Caco-2 (cell line): ENCODE results near the gene HPN. TPM values are rescaled to one million over a fixed set of nuclear protein-coding genes. Genes with fewer than 3 reads are reported as not detected.

Experiments used
- BruUV-seq: library from RNA; stranded (reverse); fragments of 400-500 nt; replicated peaks from 2 replicates; lab custom pipeline; 2021; lab: Mats Ljungman, UMichigan
- CTCF ChIA-PET: fragments of 300-600 bp; sonication (Branson Sonifier 250); formaldehyde crosslinking; loops from one replicate; lab custom pipeline; 2022; ENCODE audit warnings: antibody characterized with exemption; lab: Charles Lee
- POLR2A ChIA-PET: fragments of 300-600 bp; sonication (Branson Sonifier 250); formaldehyde crosslinking; loops from one replicate; lab custom pipeline; 2022; ENCODE audit warnings: antibody characterized with exemption; lab: Charles Lee
- DNase-seq, 2 experiments: peaks; one replicate each; pipeline versions ENCODE4 v3.0.0 to v3.0.0-alpha.2; 2020 to 2022
- H3K27me3 ChIP-seq: replicated peaks from 2 replicates; pipeline ENCODE4 v1.6.0; 2011; ENCODE audit warnings: low read length; ENCODE audit not compliant: control insufficient read depth, insufficient read depth
- H3K36me3 ChIP-seq: 2 replicates; pipeline ENCODE4 v1.5.1; 2011; ENCODE audit warnings: low read length; ENCODE audit not compliant: control insufficient read depth, insufficient read depth
- H3K4me1 ChIP-seq: fragments of 250-450 bp; sonication (Bioruptor Pico); 2 replicates; pipeline ENCODE4 v1.5.1; 2020; ENCODE audit warnings: mild to moderate bottlenecking
- H3K4me3 ChIP-seq: 2 replicates; pipeline ENCODE4 v1.5.1; 2011; ENCODE audit warnings: low read depth, mild to moderate bottlenecking, control low read depth, low read length
- H3K9me3 ChIP-seq: fragments of 250-450 bp; sonication (Bioruptor Pico); 2 replicates; pipeline ENCODE4 v1.5.1; 2020; ENCODE audit warnings: mild to moderate bottlenecking, moderate library complexity
- H3K27ac Mint-ChIP-seq: one replicate; pipeline ENCODE4 v1.8.0; 2022; ENCODE audit warnings: mixed read lengths; ENCODE audit not compliant: unreplicated experiment
- H3K27me3 Mint-ChIP-seq: one replicate; pipeline ENCODE4 v1.8.0; 2022; ENCODE audit warnings: mixed read lengths; ENCODE audit not compliant: insufficient read depth, unreplicated experiment
- H3K36me3 Mint-ChIP-seq: one replicate; pipeline ENCODE4 v1.8.0; 2022; ENCODE audit warnings: mild to moderate bottlenecking, mixed read lengths; ENCODE audit not compliant: insufficient read depth, unreplicated experiment
- H3K4me1 Mint-ChIP-seq: one replicate; pipeline ENCODE4 v1.8.0; 2022; ENCODE audit warnings: low read depth, mixed read lengths; ENCODE audit not compliant: unreplicated experiment
- H3K4me3 Mint-ChIP-seq: one replicate; pipeline ENCODE4 v1.8.0; 2022; ENCODE audit warnings: mild to moderate bottlenecking, moderate library complexity, mixed read lengths; ENCODE audit not compliant: unreplicated experiment
- H3K9me3 Mint-ChIP-seq: one replicate; pipeline ENCODE4 v1.8.0; 2022; ENCODE audit warnings: mixed read lengths; ENCODE audit not compliant: unreplicated experiment
- intact Hi-C: fragments of 100-400 bp; cut with micrococcal nuclease; formaldehyde crosslinking; loops from one replicate; pipeline ENCODE4 v1.10.0; 2022; ENCODE audit not compliant: unreplicated experiment
- total RNA-seq: library from RNA; stranded (reverse); gene quantifications from 2 replicates; pipeline ENCODE4 v1.2.3, GENCODE V29; 2022
- TF ChIP-seq, protein P1 (sequence below), 2 experiments: fragments of 200-600 bp in 1 of 2; IDR thresholded peaks; 1 replicate in 1 of 2; 2 replicates in 1 of 2; pipeline versions ENCODE4 v1.5.1 to v1.8.0; 2011 to 2022; ENCODE audit warnings: antibody characterized with exemption in 1 of 2, control low read depth in 1 of 2, inconsistent platforms in 1 of 2, low read depth in 1 of 2, low read length in 1 of 2, mild to moderate bottlenecking in 1 of 2, moderate library complexity in 1 of 2; ENCODE audit not compliant: insufficient read depth in 1 of 2, severe bottlenecking in 1 of 2, unreplicated experiment in 1 of 2

HPN gene
- total RNA-seq, 1 experiment from 2014 or later, result 20.8 TPM

DNA sequence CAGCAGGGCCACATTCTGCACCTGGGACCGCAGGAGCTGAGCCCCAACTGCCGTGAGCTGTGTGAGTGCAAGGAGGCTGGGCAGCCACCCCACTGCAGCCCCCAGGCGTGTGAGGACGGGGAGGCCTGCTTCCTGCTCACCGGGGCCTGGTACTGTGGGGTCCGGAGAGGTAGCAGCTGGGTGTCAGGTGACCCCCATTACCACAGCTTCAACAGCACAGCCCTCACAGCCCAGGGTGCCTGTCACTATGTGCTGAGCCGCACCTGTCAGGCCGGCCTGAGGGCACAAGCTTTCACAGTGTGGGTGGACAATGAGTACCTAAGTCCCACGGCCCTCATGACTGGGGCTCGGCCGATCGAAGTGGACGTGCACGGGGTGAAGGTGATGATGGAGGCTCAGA lies 38.3 kb downstream of the HPN start:
- Histone ChIP-seq H3K4me1 (0 out of 2 replicates have a peak, but pooled peaks cover 4% of the 10 kb centered on the region), H3K9me3 (no peaks in the 10 kb centered on the region), H3K36me3 (no peaks in the 10 kb centered on the region), H3K4me3 (no peak overlapping the region), H3K27me3 (no peaks in the 10 kb centered on the region; the same call in 1 of the 2 replicates)
- no TSS peak for BruUV-seq
- no peak for DNase-seq
- ChIA-PET POLR2A (no interaction called here), CTCF (no interaction called here)
- H3K27ac Mint-ChIP-seq, result no peak overlapping the region
- peaks cover 2% of the 10 kb centered on the region for H3K27me3 Mint-ChIP-seq
- intact Hi-C loops, result no loop called here
- no peaks in the 10 kb centered on the region for H3K9me3 Mint-ChIP-seq
- TF ChIP-seq, protein P1, sequence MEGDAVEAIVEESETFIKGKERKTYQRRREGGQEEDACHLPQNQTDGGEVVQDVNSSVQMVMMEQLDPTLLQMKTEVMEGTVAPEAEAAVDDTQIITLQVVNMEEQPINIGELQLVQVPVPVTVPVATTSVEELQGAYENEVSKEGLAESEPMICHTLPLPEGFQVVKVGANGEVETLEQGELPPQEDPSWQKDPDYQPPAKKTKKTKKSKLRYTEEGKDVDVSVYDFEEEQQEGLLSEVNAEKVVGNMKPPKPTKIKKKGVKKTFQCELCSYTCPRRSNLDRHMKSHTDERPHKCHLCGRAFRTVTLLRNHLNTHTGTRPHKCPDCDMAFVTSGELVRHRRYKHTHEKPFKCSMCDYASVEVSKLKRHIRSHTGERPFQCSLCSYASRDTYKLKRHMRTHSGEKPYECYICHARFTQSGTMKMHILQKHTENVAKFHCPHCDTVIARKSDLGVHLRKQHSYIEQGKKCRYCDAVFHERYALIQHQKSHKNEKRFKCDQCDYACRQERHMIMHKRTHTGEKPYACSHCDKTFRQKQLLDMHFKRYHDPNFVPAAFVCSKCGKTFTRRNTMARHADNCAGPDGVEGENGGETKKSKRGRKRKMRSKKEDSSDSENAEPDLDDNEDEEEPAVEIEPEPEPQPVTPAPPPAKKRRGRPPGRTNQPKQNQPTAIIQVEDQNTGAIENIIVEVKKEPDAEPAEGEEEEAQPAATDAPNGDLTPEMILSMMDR (IDR thresholded peaks at IDR 0.05; ENCODE audit: insufficient read depth in 1 of 2, low read depth in 1 of 2, low read length in 1 of 2, severe bottlenecking in 1 of 2, unreplicated experiment in 1 of 2), result no peak
- no peaks in the 10 kb centered on the region for H3K36me3 Mint-ChIP-seq
- H3K4me1 Mint-ChIP-seq, result no peaks in the 10 kb centered on the region
- no peak overlapping the region for H3K4me3 Mint-ChIP-seq

DNA sequence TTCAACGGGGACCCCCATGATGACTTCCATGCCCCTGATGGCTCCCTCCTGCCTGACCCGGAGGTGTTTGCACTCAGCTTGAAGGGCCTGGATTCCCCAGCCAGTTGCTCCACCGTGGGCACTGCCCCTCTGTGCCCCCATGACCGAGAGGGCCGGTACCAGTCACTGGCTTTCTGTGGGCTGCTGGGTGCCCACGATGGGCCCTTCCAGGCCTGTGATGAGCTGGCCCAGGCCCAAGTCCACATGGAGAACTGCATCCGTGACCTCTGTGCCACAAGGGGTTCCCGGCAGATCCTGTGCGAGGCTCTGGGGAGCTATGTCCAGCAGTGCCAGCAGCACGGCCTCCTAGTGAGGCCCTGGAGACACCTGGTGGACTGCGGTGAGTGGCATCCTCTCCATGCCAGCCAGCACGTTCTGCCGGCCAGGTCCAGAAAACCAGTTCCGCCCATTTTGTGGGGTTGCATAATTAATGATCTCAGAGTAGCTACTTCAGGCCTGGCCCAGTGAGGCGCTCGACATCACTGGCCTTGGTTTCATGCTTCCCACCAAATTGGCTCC lies 39.2 kb downstream of the HPN start:
- Histone ChIP-seq H3K4me3 (no peak overlapping the region), H3K27me3 (no peaks in the 10 kb centered on the region; the same call in 1 of the 2 replicates), H3K36me3 (no peaks in the 10 kb centered on the region), H3K9me3 (no peaks in the 10 kb centered on the region), H3K4me1 (0 out of 2 replicates have a peak, but pooled peaks cover 4% of the 10 kb centered on the region)
- CTCF ChIA-PET, result no interaction called here
- H3K27ac Mint-ChIP-seq, result no peak overlapping the region
- no peaks in the 10 kb centered on the region for H3K27me3 Mint-ChIP-seq
- H3K4me1 Mint-ChIP-seq, result no peaks in the 10 kb centered on the region
- no peak for DNase-seq
- POLR2A ChIA-PET, result no interaction called here
- TF ChIP-seq, protein P1 (IDR thresholded peaks at IDR 0.05; ENCODE audit: insufficient read depth in 1 of 2, low read depth in 1 of 2, low read length in 1 of 2, severe bottlenecking in 1 of 2, unreplicated experiment in 1 of 2), result no peak
- no peaks in the 10 kb centered on the region for H3K9me3 Mint-ChIP-seq
- no TSS peak for BruUV-seq
- intact Hi-C loops, result no loop called here
- H3K36me3 Mint-ChIP-seq, result no peaks in the 10 kb centered on the region
- no peak overlapping the region for H3K4me3 Mint-ChIP-seq

DNA sequence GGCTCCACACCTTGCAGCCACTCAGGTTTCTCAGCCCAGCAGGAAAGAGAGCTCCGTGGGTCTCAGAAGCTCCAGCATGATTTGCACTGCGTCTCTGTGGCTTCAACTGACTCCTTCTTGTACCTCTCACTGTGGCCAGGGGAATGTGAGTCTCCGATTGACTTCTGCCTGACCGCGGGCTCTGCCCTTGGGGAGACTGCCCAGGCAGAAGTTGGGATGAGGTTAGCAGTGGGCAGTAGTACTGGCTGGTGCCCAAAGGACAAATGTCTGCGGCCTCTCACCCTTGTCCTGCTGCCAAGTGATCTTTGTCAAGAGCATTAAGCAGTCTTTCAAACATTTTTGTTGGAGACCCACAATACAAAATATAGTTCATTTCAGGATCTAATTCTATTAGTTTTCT lies 39.7 kb downstream of the HPN start:
- H3K9me3 ChIP-seq, result no peaks in the 10 kb centered on the region
- Mint-ChIP-seq H3K4me3 (no peak overlapping the region), H3K27me3 (no peaks in the 10 kb centered on the region), H3K4me1 (no peaks in the 10 kb centered on the region), H3K9me3 (no peaks in the 10 kb centered on the region), H3K36me3 (no peaks in the 10 kb centered on the region), H3K27ac (no peak overlapping the region)
- no peaks in the 10 kb centered on the region for H3K27me3 ChIP-seq
- no TSS peak for BruUV-seq
- intact Hi-C loops, result no loop called here
- TF ChIP-seq, protein P1 (IDR thresholded peaks at IDR 0.05; ENCODE audit: insufficient read depth in 1 of 2, low read depth in 1 of 2, low read length in 1 of 2, severe bottlenecking in 1 of 2, unreplicated experiment in 1 of 2), result no peak
- no peak for DNase-seq
- ChIA-PET CTCF (no interaction called here), POLR2A (no interaction called here)
- H3K4me1 ChIP-seq, result 0 out of 2 replicates have a peak, but pooled peaks cover 4% of the 10 kb centered on the region
- H3K36me3 ChIP-seq, result no peaks in the 10 kb centered on the region
- H3K4me3 ChIP-seq, result no peak overlapping the region
